GM23338 (cell line): Measurements from ENCODE around the gene SACM1L. TPM values are rescaled to one million over a fixed set of nuclear protein-coding genes. Genes with fewer than 3 reads are reported as not detected.
A peak's percentile ranks its signal among the peaks of the same experiment; 100 is the strongest.

Source experiments
- ATAC-seq: fragments of 200-7000 bp; cut with Tn5 transposase; 3 replicates; pipeline ENCODE4 v1.9.1; 2020
- DNase-seq: peaks from one replicate; pipeline ENCODE4 v3.0.0-alpha.2; 2015; ENCODE audit warnings: low spot score
- H2AFZ ChIP-seq: fragments of 200-600 bp; sonication (generic); 2 replicates; pipeline ENCODE4 v1.8.0; 2016; ENCODE audit warnings: antibody characterized with exemption, mild to moderate bottlenecking, moderate library complexity
- H3F3A ChIP-seq: fragments of 200-600 bp; sonication (generic); replicated peaks from 2 replicates; pipeline ENCODE4 v1.8.0; 2017; ENCODE audit warnings: antibody characterized with exemption, mixed run types, low read depth
- H3K27ac ChIP-seq: fragments of 200-600 bp; sonication (generic); 2 replicates; pipeline ENCODE4 v1.6.1; 2016; ENCODE audit warnings: low read depth
- H3K27me3 ChIP-seq: fragments of 200-600 bp; sonication (generic); 2 replicates; pipeline ENCODE4 v1.8.0; 2016; ENCODE audit warnings: mild to moderate bottlenecking, mixed run types, moderate library complexity; ENCODE audit not compliant: insufficient read depth
- H3K36me3 ChIP-seq: fragments of 200-600 bp; sonication (generic); 2 replicates; pipeline ENCODE4 v1.8.0; 2016; ENCODE audit warnings: mild to moderate bottlenecking; ENCODE audit not compliant: insufficient read depth
- H3K4me1 ChIP-seq: fragments of 200-600 bp; sonication (generic); 2 replicates; pipeline ENCODE4 v1.8.0; 2016; ENCODE audit warnings: mild to moderate bottlenecking, moderate library complexity; ENCODE audit not compliant: insufficient read depth
- H3K4me2 ChIP-seq: fragments of 200-600 bp; sonication (generic); 2 replicates; pipeline ENCODE4 v1.7.1; 2017; ENCODE audit warnings: mixed run types
- H3K4me3 ChIP-seq: fragments of 200-600 bp; sonication (generic); 2 replicates; pipeline ENCODE4 v1.6.1; 2016; ENCODE audit warnings: mixed run types
- H3K79me2 ChIP-seq: fragments of 200-600 bp; sonication (generic); replicated peaks from 2 replicates; pipeline ENCODE4 v1.8.0; 2017; ENCODE audit warnings: mild to moderate bottlenecking; ENCODE audit not compliant: insufficient read depth
- H3K9me2 ChIP-seq: fragments of 200-600 bp; sonication (generic); 2 replicates; pipeline ENCODE4 v1.8.0; 2017; ENCODE audit not compliant: insufficient read depth
- H4K20me1 ChIP-seq: fragments of 200-600 bp; sonication (generic); replicated peaks from 2 replicates; pipeline ENCODE4 v1.8.0; 2017; ENCODE audit warnings: mild to moderate bottlenecking; ENCODE audit not compliant: insufficient read depth
- H3K27ac Mint-ChIP-seq: 2 replicates; pipeline ENCODE4 v1.8.0; 2020; ENCODE audit warnings: inconsistent platforms, mild to moderate bottlenecking, moderate library complexity, mixed read lengths
- H3K27me3 Mint-ChIP-seq: 3 replicates; pipeline ENCODE4 v1.8.0; 2022; ENCODE audit warnings: low read depth, mild to moderate bottlenecking, moderate library complexity, mixed read lengths, inconsistent platforms; ENCODE audit not compliant: insufficient read depth, poor library complexity
- H3K36me3 Mint-ChIP-seq: 3 replicates; pipeline ENCODE4 v1.8.0; 2021; ENCODE audit warnings: low read depth, mild to moderate bottlenecking, inconsistent platforms, moderate library complexity, mixed read lengths
- H3K4me1 Mint-ChIP-seq: 3 replicates; pipeline ENCODE4 v1.8.0; 2020; ENCODE audit warnings: mild to moderate bottlenecking, inconsistent platforms, mixed read lengths
- H3K4me3 Mint-ChIP-seq: 3 replicates; pipeline ENCODE4 v1.8.0; 2021; ENCODE audit warnings: moderate library complexity, mild to moderate bottlenecking, inconsistent platforms, mixed read lengths
- H3K9me3 Mint-ChIP-seq: 3 replicates; pipeline ENCODE4 v1.8.0; 2020; ENCODE audit warnings: moderate library complexity, mild to moderate bottlenecking, inconsistent platforms, mixed read lengths
- CREB1 ChIP-seq: fragments of 250-450 bp; sonication (Bioruptor Pico); IDR thresholded peaks from 2 replicates; pipeline ENCODE4 v1.5.0; 2020; ENCODE audit warnings: low read depth, mild to moderate bottlenecking, moderate library complexity
- CTCF ChIP-seq, 2 experiments: fragments of 200-600 bp in 1 of 2; sonication (generic) in 1 of 2; conservative IDR thresholded peaks; 2 replicates each; pipeline versions ENCODE4 v1.5.1 to v1.6.1; 2016 to 2017; ENCODE audit warnings: antibody characterized with exemption in 2 of 2, low read depth in 2 of 2, mild to moderate bottlenecking in 2 of 2, moderate library complexity in 1 of 2
- EZH2 ChIP-seq: fragments of 200-600 bp; sonication (generic); IDR thresholded peaks from one replicate; pipeline ENCODE4 v1.8.0; 2017; ENCODE audit warnings: antibody characterized with exemption, mild to moderate bottlenecking, low read depth; ENCODE audit not compliant: unreplicated experiment
- JUNB ChIP-seq: IDR thresholded peaks from one replicate; pipeline ENCODE4 v1.6.1; 2016; ENCODE audit warnings: antibody characterized with exemption; ENCODE audit not compliant: unreplicated experiment
- NANOG ChIP-seq: IDR thresholded peaks from 2 replicates; pipeline ENCODE4 v1.6.1; 2016; ENCODE audit warnings: antibody characterized with exemption, borderline replicate concordance
- POLR2AphosphoS5 ChIP-seq: IDR thresholded peaks from 2 replicates; pipeline ENCODE4 v1.6.1; 2016; ENCODE audit warnings: antibody characterized with exemption, low read depth
- REST ChIP-seq: IDR thresholded peaks from one replicate; pipeline ENCODE4 v1.6.1; 2018; ENCODE audit warnings: antibody characterized with exemption; ENCODE audit not compliant: unreplicated experiment
- STAT1 ChIP-seq: IDR thresholded peaks from one replicate; pipeline ENCODE4 v1.6.1; 2016; ENCODE audit warnings: antibody characterized with exemption; ENCODE audit not compliant: unreplicated experiment
- ZNF114 ChIP-seq: fragments of 250-450 bp; sonication (Bioruptor Pico); IDR thresholded peaks from 2 replicates; pipeline ENCODE4 v1.5.0; 2020; ENCODE audit warnings: mild to moderate bottlenecking, moderate library complexity
- ZNF331 ChIP-seq: fragments of 250-450 bp; sonication (Bioruptor Pico); IDR thresholded peaks from 2 replicates; pipeline ENCODE4 v1.5.0; 2020; ENCODE audit warnings: low read depth, mild to moderate bottlenecking, moderate library complexity
- ZNF462 ChIP-seq: fragments of 250-450 bp; sonication (Bioruptor Pico); IDR thresholded peaks from 2 replicates; pipeline ENCODE4 v1.5.0; 2020; ENCODE audit warnings: mild to moderate bottlenecking, moderate library complexity
- polyA plus RNA-seq: library from polyadenylated mRNA; unstranded; fragments of >200 nt; fragmentation: Nextera tagmentation; extraction: Ambion mirVana; gene quantifications from 2 replicates; pipeline ENCODE4 v1.2.1, GENCODE V29; 2016
- total RNA-seq: library from RNA; depleted of rRNA; stranded (reverse); fragments of >200 nt; shearing (Covaris generic); gene quantifications from 2 replicates; pipeline ENCODE4 v1.2.3, GENCODE V29; 2014

SACM1L gene
- total and polyA plus RNA-seq, 2 experiments from 2014 or later: 43.5 to 97.8 TPM

GRCh38 chr3:45683417-45684326, 5.5 kb upstream of the SACM1L start:
- Histone ChIP-seq H3K79me2 (no peaks in the 10 kb centered on the region), H3F3A (no peaks in the 10 kb centered on the region), H3K4me2 (peak overlapping the region; percentile 41), H3K4me1 (peaks cover 17% of the 10 kb centered on the region), H3K9me2 (no peaks in the 10 kb centered on the region), H3K27ac (peak overlapping the region; percentile 67), H3K4me3 (0 out of 2 replicates have a peak overlapping the region, but pooled peaks have one; percentile 1), H3K36me3 (no peaks in the 10 kb centered on the region; the same call in 1 of the 2 replicates), H4K20me1 (no peaks in the 10 kb centered on the region; the same call in 1 of the 2 replicates), H3K27me3 (no peaks in the 10 kb centered on the region), H2AFZ (no peak overlapping the region)
- peak overlapping the region; percentile 38 for H3K27ac Mint-ChIP-seq
- H3K36me3 Mint-ChIP-seq: peaks cover 41% of the 10 kb centered on the region
- ATAC-seq (peak; percentile 4; the same call in 1 of the 3 replicates), DNase-seq (peak; percentile 34)
- peak overlapping the region; percentile 38; the same call in 1 of the 3 replicates for H3K4me3 Mint-ChIP-seq
- no peak for TF ChIP-seq ZNF114 (CRISPR knock-in tag)
- no peak for TF ChIP-seq ZNF331 (CRISPR knock-in tag)
- no peak for TF ChIP-seq NANOG
- TF ChIP-seq CTCF (conservative IDR thresholded peaks at IDR 0.05; ENCODE audit: low read depth in 2 of 2): no peak
- TF ChIP-seq POLR2AphosphoS5: no peak
- no peak for TF ChIP-seq JUNB
- TF ChIP-seq STAT1: no peak
- no peak for TF ChIP-seq CREB1 (CRISPR knock-in tag)
- no peak for TF ChIP-seq REST
- no peak for TF ChIP-seq ZNF462 (CRISPR knock-in tag)
- TF ChIP-seq EZH2: no peak
- peaks cover 2% of the 10 kb centered on the region for H3K27me3 Mint-ChIP-seq
- H3K9me3 Mint-ChIP-seq: peaks cover 11% of the 10 kb centered on the region
- peaks cover 37% of the 10 kb centered on the region for H3K4me1 Mint-ChIP-seq
